ENCODE results near the gene ATP2B2. TPM values are rescaled to one million over a fixed set of nuclear protein-coding genes. Genes with fewer than 3 reads are reported as not detected.

Gene ATP2B2
- under 1 TPM in 1 of 2 experiments, not detected in 1; 0.05 TPM for total RNA-seq

DNA sequence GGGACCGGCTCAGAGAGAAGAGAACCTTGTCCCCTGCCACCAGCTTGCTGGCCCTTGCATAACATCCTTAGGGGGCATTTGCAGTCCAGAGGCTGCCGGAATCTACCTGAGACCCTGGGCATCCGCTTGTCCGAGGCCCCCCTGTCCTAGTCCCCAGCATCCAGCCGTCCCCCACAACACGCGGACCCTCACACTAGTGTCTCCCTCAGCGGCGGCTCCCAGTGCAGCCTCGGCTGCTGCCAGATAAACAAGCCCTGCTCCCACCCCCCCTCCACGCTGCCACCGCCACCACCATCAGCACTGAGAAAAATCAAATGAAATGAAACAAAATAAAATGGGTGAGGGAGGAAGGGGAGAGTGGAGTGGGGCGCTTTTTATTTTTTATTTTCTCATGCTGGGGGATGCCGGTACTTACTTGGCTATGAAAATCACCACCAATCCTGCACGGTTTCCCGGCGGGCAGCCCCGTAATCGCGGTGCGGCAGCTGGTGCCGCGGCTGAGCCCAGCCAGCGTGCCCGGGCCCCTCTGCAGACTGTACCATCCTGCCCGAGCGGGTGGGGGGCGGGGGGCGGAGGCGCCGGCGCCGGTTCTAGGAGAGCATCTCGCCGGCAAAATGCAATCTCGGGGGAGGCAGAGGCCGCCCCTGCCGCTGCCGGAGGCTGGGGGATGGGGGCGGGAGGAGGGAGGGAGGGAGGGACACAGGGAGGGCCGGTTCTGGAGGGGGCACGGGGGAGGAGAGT lies at the start of gene ATP2B2:
ATP2B2 (minus strand) TSS at position 537 of the 741 bp plus-strand sequence. CDS start 56,043 bp downstream, outside the sequence.
- Mint-ChIP-seq H3K4me1 (peaks cover 5% of the 10 kb centered on the region), H3K9me3 (ENCODE audit: low read depth) (no peaks in the 10 kb centered on the region), H3K36me3 (ENCODE audit: low read depth) (no peaks in the 10 kb centered on the region), H3K27ac (no peak within 1 kb of the TSS), H3K4me3 (peak within 1 kb of the TSS; percentile 23), H3K27me3 (peaks cover 12% of the 10 kb centered on the region)
- ATAC-seq (peak; percentile 63), DNase-seq (peak; percentile 38)
- ChIA-PET CTCF (no interaction called here), POLR2A (no interaction called here)
- intact Hi-C loops (cut with DNase I, micrococcal nuclease): no loop called here

DNA sequence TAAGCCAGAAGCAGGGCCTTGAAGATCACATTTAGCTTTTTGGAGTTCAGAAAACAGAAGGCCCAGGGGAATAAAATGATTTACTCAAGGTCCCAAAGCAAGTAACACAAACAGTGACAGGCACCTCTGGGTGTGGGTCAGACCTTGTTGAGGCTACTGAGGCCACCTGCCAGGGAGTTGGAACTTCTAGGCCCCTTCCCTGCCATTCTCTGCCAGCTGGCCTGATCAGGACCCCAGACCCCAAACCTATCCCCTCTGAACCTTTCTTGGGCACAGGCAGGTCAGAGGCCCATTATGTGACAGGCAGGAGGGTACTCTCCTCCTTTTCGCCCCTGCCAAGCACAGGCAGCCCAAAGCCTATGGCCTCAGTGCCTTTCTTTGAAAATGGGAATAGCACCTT lies 49.4 kb upstream of the ATP2B2 start:
- Mint-ChIP-seq H3K4me1 (peaks cover 31% of the 10 kb centered on the region), H3K9me3 (ENCODE audit: low read depth) (no peaks in the 10 kb centered on the region), H3K4me3 (no peak overlapping the region), H3K27ac (no peak overlapping the region), H3K27me3 (peaks cover 4% of the 10 kb centered on the region), H3K36me3 (ENCODE audit: low read depth) (no peaks in the 10 kb centered on the region)
- ChIA-PET CTCF (no interaction called here), POLR2A (no interaction called here)
- intact Hi-C loops (cut with DNase I, micrococcal nuclease): loop anchor here (5.0 to 10.0 kb wide), 4 partner anchors 187 to 1638 kb away; no protein-coding TSS in a partner anchor
- no peak for ATAC-seq
- DNase-seq: no peak

- no peak overlapping the region for H3K4me3 Mint-ChIP-seq
- H3K9me3 Mint-ChIP-seq (ENCODE audit: low read depth): no peaks in the 10 kb centered on the region
- ATAC-seq (no peak), DNase-seq (no peak)
- no peak overlapping the region for H3K27ac Mint-ChIP-seq
- H3K36me3 Mint-ChIP-seq (ENCODE audit: low read depth): no peaks in the 10 kb centered on the region
- POLR2A ChIA-PET: no interaction called here
- H3K27me3 Mint-ChIP-seq: peaks cover 4% of the 10 kb centered on the region
- intact Hi-C loops (cut with DNase I, micrococcal nuclease): loop anchor here (5.0 to 10.0 kb wide), 4 partner anchors 187 to 1638 kb away; no protein-coding TSS in a partner anchor
- CTCF ChIA-PET: interaction anchor here (0.6 kb wide), 1 partner anchor 892 kb away, joined by 3 read pairs; no protein-coding TSS in a partner anchor
- H3K4me1 Mint-ChIP-seq: peaks cover 36% of the 10 kb centered on the region
Measured at GRCh38 chr3:10554236-10554611, 48.8 kb upstream of the ATP2B2 start.

DNA sequence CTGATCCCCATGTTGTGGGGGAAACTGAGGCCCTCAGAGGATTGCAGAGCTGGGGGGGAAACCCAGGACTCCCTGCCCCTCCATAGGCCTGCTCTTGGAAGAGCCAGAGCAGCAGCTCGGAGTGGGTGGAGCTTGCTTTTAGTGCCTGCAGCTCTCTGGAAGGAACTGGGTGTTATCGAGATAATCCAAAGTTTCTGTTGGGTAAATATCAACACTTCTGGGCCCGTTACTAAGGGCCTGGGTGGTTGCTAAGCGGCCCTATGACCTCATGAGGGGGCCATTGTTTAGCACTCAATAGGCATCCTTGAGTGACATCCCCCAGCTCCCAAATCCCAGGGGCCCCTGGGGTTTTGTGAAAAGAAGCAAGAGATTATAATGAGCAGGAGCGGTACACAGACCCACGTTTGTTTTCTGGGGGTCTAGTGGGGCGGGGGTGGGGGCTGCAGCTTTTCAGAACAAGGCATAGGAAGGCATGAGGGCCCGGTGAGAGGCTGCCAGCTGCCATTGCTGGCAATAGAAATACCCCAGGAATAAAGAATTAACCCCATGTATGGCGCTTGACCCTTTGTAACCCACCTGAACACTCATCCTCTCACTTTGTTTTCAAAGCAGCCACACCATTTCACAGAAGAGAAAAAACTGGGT lies 48.3 kb upstream of the ATP2B2 start:
- ChIA-PET CTCF (interaction anchor here (0.6 to 1.0 kb wide), 3 partner anchors 11 to 891 kb away, joined by 3 read pairs; no protein-coding TSS in a partner anchor), POLR2A (no interaction called here)
- ATAC-seq (no peak), DNase-seq (no peak)
- H3K27me3 Mint-ChIP-seq: peaks cover 4% of the 10 kb centered on the region
- no peak overlapping the region for H3K4me3 Mint-ChIP-seq
- H3K27ac Mint-ChIP-seq: no peak overlapping the region
- intact Hi-C loops (cut with DNase I, micrococcal nuclease): loop anchor here (2.0 to 10.0 kb wide), 5 partner anchors 117 to 1639 kb away; no protein-coding TSS in a partner anchor
- H3K36me3 Mint-ChIP-seq (ENCODE audit: low read depth): no peaks in the 10 kb centered on the region
- H3K4me1 Mint-ChIP-seq: peaks cover 42% of the 10 kb centered on the region
- no peaks in the 10 kb centered on the region for H3K9me3 Mint-ChIP-seq (ENCODE audit: low read depth)

- Mint-ChIP-seq H3K27ac (peak overlapping the region; percentile 83), H3K4me1 (peaks cover 43% of the 10 kb centered on the region), H3K4me3 (peak overlapping the region; percentile 31), H3K36me3 (ENCODE audit: low read depth) (no peaks in the 10 kb centered on the region), H3K9me3 (ENCODE audit: low read depth) (no peaks in the 10 kb centered on the region), H3K27me3 (peaks cover 6% of the 10 kb centered on the region)
- POLR2A ChIA-PET: interaction anchor here (1.1 kb wide), 1 partner anchor 232 kb away, joined by 5 read pairs; the partner anchor contains the start of gene SEC13
- DNase-seq (peak; percentile 51), ATAC-seq (peak; percentile 63)
- intact Hi-C loops (cut with DNase I, micrococcal nuclease): loop anchor here (1.0 to 10.0 kb wide), 7 partner anchors 51 to 1640 kb away; no protein-coding TSS in a partner anchor
- CTCF ChIA-PET: interaction anchor here (0.6 to 1.2 kb wide), 7 partner anchors 9 to 1200 kb away, joined by 3 to 5 read pairs (median 3); no protein-coding TSS in a partner anchor
Measured at GRCh38 chr3:10552631-10552943, 47.2 kb upstream of the ATP2B2 start.

GRCh38 chr3:10551821-10552630 lies 46.6 kb upstream of the ATP2B2 start:
- Mint-ChIP-seq H3K4me1 (peaks cover 39% of the 10 kb centered on the region), H3K36me3 (ENCODE audit: low read depth) (no peaks in the 10 kb centered on the region), H3K9me3 (ENCODE audit: low read depth) (no peaks in the 10 kb centered on the region), H3K4me3 (peak overlapping the region; percentile 31), H3K27me3 (peaks cover 8% of the 10 kb centered on the region), H3K27ac (peak overlapping the region; percentile 83)
- DNase-seq (peak; percentile 95), ATAC-seq (peak; percentile 75)
- intact Hi-C loops (cut with DNase I, micrococcal nuclease): loop anchor here (1.0 to 10.0 kb wide), 7 partner anchors 51 to 1640 kb away; no protein-coding TSS in a partner anchor
- ChIA-PET CTCF (interaction anchor here (0.6 to 1.2 kb wide), 7 partner anchors 10 to 1199 kb away, joined by 3 to 5 read pairs (median 3); no protein-coding TSS in a partner anchor), POLR2A (interaction anchor here (0.7 to 1.1 kb wide), 2 partner anchors 194 to 231 kb away, joined by 3 to 5 read pairs; partner anchors contain the start of gene SEC13)

DNA sequence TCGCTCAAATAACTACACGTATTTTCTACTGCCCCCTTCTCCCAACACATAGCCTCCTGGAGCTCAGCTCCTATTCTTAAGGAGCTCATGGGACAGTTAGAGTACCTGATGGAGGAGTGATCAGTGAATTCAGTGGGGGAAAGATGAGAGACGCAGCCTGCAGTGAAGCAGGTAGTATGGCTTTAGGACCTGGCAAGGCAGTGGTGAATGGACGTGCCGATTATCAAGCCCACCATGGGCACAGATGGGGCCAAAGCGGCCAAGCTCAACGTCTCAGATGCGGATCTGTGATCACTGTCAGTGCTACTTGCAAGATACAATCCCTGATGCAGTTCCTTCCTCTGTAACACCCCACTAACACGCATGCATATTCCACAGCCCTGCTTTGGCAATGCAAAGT lies 45.8 kb upstream of the ATP2B2 start:
- Mint-ChIP-seq H3K4me3 (no peak overlapping the region), H3K36me3 (ENCODE audit: low read depth) (no peaks in the 10 kb centered on the region), H3K27me3 (peaks cover 8% of the 10 kb centered on the region), H3K9me3 (ENCODE audit: low read depth) (no peaks in the 10 kb centered on the region), H3K4me1 (peaks cover 39% of the 10 kb centered on the region), H3K27ac (no peak overlapping the region)
- ChIA-PET POLR2A (interaction anchor here (0.7 kb wide), 1 partner anchor 193 kb away, joined by 3 read pairs; no protein-coding TSS in a partner anchor), CTCF (interaction anchor here (0.5 to 0.6 kb wide), 2 partner anchors 28 to 30 kb away, joined by 3 to 4 read pairs; no protein-coding TSS in a partner anchor)
- DNase-seq (no peak), ATAC-seq (no peak)
- intact Hi-C loops (cut with DNase I, micrococcal nuclease): loop anchor here (5.0 to 10.0 kb wide), 4 partner anchors 184 to 1641 kb away; no protein-coding TSS in a partner anchor

- ATAC-seq (no peak), DNase-seq (no peak)
- intact Hi-C loops (cut with DNase I, micrococcal nuclease): loop anchor here (5.0 to 10.0 kb wide), 4 partner anchors 183 to 1642 kb away; no protein-coding TSS in a partner anchor
- Mint-ChIP-seq H3K4me1 (peaks cover 39% of the 10 kb centered on the region), H3K27ac (no peak overlapping the region), H3K4me3 (no peak overlapping the region), H3K9me3 (ENCODE audit: low read depth) (no peaks in the 10 kb centered on the region), H3K27me3 (peaks cover 8% of the 10 kb centered on the region), H3K36me3 (ENCODE audit: low read depth) (no peaks in the 10 kb centered on the region)
- POLR2A ChIA-PET: no interaction called here
- CTCF ChIA-PET: interaction anchor here (0.5 to 0.6 kb wide), 2 partner anchors 27 to 30 kb away, joined by 3 to 4 read pairs; no protein-coding TSS in a partner anchor
Measured at GRCh38 chr3:10550705-10551104, 45.3 kb upstream of the ATP2B2 start.

- Mint-ChIP-seq H3K27me3 (peaks cover 10% of the 10 kb centered on the region), H3K4me3 (no peak overlapping the region), H3K9me3 (ENCODE audit: low read depth) (no peaks in the 10 kb centered on the region), H3K27ac (no peak overlapping the region), H3K4me1 (peaks cover 39% of the 10 kb centered on the region), H3K36me3 (ENCODE audit: low read depth) (no peaks in the 10 kb centered on the region)
- ChIA-PET POLR2A (no interaction called here), CTCF (no interaction called here)
- ATAC-seq (no peak), DNase-seq (no peak)
- intact Hi-C loops (cut with DNase I, micrococcal nuclease): loop anchor here (5.0 to 10.0 kb wide), 4 partner anchors 182 to 1643 kb away; no protein-coding TSS in a partner anchor
Measured at GRCh38 chr3:10549617-10550230, 44.3 kb upstream of the ATP2B2 start.

GRCh38 chr3:10548992-10549391 lies 43.6 kb upstream of the ATP2B2 start:
- CTCF ChIA-PET: no interaction called here

More at GRCh38 chr3:10548992-10549391, 43.6 kb upstream of the ATP2B2 start:
- Mint-ChIP-seq H3K36me3 (ENCODE audit: low read depth) (no peaks in the 10 kb centered on the region), H3K27ac (peak overlapping the region; percentile 44), H3K27me3 (peaks cover 11% of the 10 kb centered on the region), H3K4me3 (no peak overlapping the region), H3K9me3 (ENCODE audit: low read depth) (no peaks in the 10 kb centered on the region), H3K4me1 (peaks cover 39% of the 10 kb centered on the region)
- POLR2A ChIA-PET: no interaction called here
- peak; percentile 74 for ATAC-seq
- DNase-seq: peak; percentile 63
- intact Hi-C loops (cut with DNase I, micrococcal nuclease): no loop called here
